ENCODE data around the gene SLC16A2. TPM values are rescaled to one million over a fixed set of nuclear protein-coding genes. Genes with fewer than 3 reads are reported as not detected.

Gene SLC16A2
- total RNA-seq, 1 donor from 2014 or later = 21.3 TPM

GRCh38 chrX:74557378-74557777 lies 136.1 kb downstream of the SLC16A2 start:
- Mint-ChIP-seq H3K4me3 (ENCODE audit: unreplicated experiment) (no peak overlapping the region), H3K27me3 (ENCODE audit: unreplicated experiment) (no peaks in the 10 kb centered on the region), H3K27ac (ENCODE audit: unreplicated experiment) (no peak overlapping the region), H3K36me3 (ENCODE audit: unreplicated experiment) (no peaks in the 10 kb centered on the region), H3K4me1 (ENCODE audit: unreplicated experiment) (no peaks in the 10 kb centered on the region), H3K9me3 (ENCODE audit: unreplicated experiment) (no peaks in the 10 kb centered on the region)
- DNase-seq (ENCODE audit: extremely low spot score, unreplicated experiment) = no peak
- TF ChIP-seq CTCF (IDR thresholded peaks at IDR 0.05) = no peak

GRCh38 chrX:74578137-74578536 lies 156.8 kb downstream of the SLC16A2 start:
- H3K36me3 Mint-ChIP-seq (ENCODE audit: unreplicated experiment) = no peaks in the 10 kb centered on the region

GRCh38 chrX:74579597-74580198 lies 158.4 kb downstream of the SLC16A2 start:
- peaks cover 13% of the 10 kb centered on the region for H3K4me1 Mint-ChIP-seq (ENCODE audit: unreplicated experiment)

More at GRCh38 chrX:74578137-74578536, 156.8 kb downstream of the SLC16A2 start:
- peaks cover under 1% of the 10 kb centered on the region for H3K9me3 Mint-ChIP-seq (ENCODE audit: unreplicated experiment)
- no peak for TF ChIP-seq CTCF (IDR thresholded peaks at IDR 0.05)
- no peaks in the 10 kb centered on the region for H3K27me3 Mint-ChIP-seq (ENCODE audit: unreplicated experiment)
- no peak overlapping the region for H3K27ac Mint-ChIP-seq (ENCODE audit: unreplicated experiment)
- DNase-seq (ENCODE audit: extremely low spot score, unreplicated experiment) = no peak
- peaks cover 13% of the 10 kb centered on the region for H3K4me1 Mint-ChIP-seq (ENCODE audit: unreplicated experiment)
- H3K4me3 Mint-ChIP-seq (ENCODE audit: unreplicated experiment) = no peak overlapping the region

More at GRCh38 chrX:74579597-74580198, 158.4 kb downstream of the SLC16A2 start:
- Mint-ChIP-seq H3K9me3 (ENCODE audit: unreplicated experiment) (no peaks in the 10 kb centered on the region), H3K27ac (ENCODE audit: unreplicated experiment) (peak overlapping the region; percentile 20), H3K27me3 (ENCODE audit: unreplicated experiment) (no peaks in the 10 kb centered on the region), H3K36me3 (ENCODE audit: unreplicated experiment) (no peaks in the 10 kb centered on the region), H3K4me3 (ENCODE audit: unreplicated experiment) (no peak overlapping the region)
- no peak for TF ChIP-seq CTCF (IDR thresholded peaks at IDR 0.05)
- no peak for DNase-seq (ENCODE audit: extremely low spot score, unreplicated experiment)

Other genes with a start within 250 kb of the SLC16A2 start
- not detected in 2 replicates for gene ZCCHC13, start 117.3 kb upstream of the SLC16A2 start, total RNA-seq
- gene RLIM, start 193.1 kb downstream of the SLC16A2 start, total RNA-seq = 41.7 and 43.2 TPM in 2 replicates